HFF-Myc (cell line): ENCODE measurements around the gene SLC35G1.

Experiments used
- DNase-seq: peaks from one replicate; pipeline ENCODE4 v3.0.0-alpha.2; 2011; ENCODE audit warnings: low read depth; ENCODE audit errors: extremely low read depth
- H3K4me3 ChIP-seq: replicated peaks from 2 replicates; pipeline ENCODE4 v1.5.1; 2011; ENCODE audit warnings: low read depth, mild to moderate bottlenecking, control low read depth, low read length
- TF ChIP-seq, protein P1 (sequence below): IDR thresholded peaks from 2 replicates; pipeline ENCODE4 v1.5.1; 2012; ENCODE audit warnings: mild to moderate bottlenecking, low read depth, low read length, control low read depth; ENCODE audit errors: missing control alignments

The SLC35G1 gene

DNA sequence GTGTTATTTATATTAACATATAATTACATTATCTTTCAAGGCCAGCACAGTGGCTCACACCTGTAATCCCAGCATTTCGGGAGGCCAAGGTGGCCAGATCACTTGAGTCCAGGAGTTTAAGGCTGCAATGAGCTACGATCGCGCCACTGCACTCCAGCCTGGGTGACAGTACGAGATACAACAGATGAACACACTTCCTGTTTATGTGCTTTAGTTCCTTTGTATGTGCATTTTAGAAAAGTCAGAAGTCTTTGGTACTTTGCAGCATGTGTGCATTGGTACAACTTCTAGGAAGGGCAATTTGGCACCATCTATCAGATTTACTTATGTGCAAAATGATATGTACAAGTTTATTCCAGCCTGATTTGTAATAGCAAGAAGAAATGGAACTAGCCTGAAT, 13.3 kb downstream of the SLC35G1 start:
- H3K4me3 ChIP-seq = no peak overlapping the region
- DNase-seq = no peak
- TF ChIP-seq, protein P1, sequence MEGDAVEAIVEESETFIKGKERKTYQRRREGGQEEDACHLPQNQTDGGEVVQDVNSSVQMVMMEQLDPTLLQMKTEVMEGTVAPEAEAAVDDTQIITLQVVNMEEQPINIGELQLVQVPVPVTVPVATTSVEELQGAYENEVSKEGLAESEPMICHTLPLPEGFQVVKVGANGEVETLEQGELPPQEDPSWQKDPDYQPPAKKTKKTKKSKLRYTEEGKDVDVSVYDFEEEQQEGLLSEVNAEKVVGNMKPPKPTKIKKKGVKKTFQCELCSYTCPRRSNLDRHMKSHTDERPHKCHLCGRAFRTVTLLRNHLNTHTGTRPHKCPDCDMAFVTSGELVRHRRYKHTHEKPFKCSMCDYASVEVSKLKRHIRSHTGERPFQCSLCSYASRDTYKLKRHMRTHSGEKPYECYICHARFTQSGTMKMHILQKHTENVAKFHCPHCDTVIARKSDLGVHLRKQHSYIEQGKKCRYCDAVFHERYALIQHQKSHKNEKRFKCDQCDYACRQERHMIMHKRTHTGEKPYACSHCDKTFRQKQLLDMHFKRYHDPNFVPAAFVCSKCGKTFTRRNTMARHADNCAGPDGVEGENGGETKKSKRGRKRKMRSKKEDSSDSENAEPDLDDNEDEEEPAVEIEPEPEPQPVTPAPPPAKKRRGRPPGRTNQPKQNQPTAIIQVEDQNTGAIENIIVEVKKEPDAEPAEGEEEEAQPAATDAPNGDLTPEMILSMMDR = no peak

GRCh38 chr10:93911866-93912265, 18.1 kb downstream of the SLC35G1 start:
- H3K4me3 ChIP-seq = no peak overlapping the region
- TF ChIP-seq, protein P1 = no peak
- DNase-seq = no peak

DNA sequence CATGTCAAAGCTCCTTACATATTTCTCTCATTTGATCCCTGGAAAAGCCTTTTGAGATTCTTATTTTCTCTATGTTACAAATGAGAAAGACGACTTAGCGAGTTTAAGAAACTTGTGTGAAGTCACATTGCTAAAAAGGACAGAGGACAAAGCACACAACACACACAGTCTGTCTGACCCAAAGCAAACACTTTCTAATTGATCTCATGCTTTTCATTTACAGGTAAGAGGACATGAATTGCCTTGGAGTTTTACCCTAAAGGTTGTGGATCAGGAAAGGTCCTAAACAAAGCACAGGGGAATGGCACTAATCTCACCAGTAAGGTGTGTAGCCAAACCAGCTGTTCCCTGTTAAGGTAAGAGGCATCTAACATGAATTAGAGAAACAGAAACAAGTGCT, 18.7 kb downstream of the SLC35G1 start:
- no peak for DNase-seq
- TF ChIP-seq, protein P1 = no peak
- H3K4me3 ChIP-seq = no peak overlapping the region

DNA sequence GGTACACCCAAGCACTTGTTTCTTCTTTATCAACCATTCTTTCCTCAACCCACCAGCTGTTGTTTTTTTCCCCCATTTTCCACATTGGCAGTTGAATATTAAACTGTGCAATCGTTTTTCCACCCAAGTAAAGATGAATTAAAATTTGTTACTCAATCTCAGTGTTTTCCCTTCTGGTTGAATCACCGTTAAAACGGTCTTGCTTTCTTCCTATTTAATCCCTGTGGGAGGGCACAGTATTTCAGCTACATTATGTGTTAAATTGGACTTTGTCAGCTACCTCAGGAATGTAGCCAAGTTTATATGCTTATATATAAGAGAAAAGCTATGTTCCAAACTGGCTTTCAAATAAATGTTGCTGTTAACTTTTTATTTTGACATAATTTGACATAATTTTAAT, 19.9 kb downstream of the SLC35G1 start:
- TF ChIP-seq, protein P1 = no peak
- DNase-seq = no peak
- H3K4me3 ChIP-seq = no peak overlapping the region

DNA sequence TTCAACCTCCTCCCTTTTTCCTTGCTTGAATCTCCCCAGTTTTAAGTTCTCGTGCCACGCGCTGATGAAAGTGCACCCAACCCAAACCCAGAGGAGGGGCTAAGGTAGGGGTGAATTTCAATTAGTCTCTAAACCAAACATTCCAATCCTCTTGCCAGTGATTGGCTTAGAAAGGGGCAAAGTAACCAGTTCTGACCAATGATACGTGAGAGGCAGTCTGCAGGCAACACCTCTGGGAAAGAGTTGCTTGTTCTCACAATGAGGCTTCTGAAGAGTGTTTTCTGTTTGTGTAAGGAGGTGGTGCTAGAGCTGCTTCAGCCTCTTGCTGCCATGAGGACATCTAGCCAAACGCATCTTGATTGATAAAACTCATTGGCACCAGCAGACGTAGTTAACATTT, 21.8 kb downstream of the SLC35G1 start:
- TF ChIP-seq, protein P1 = no peak
- H3K4me3 ChIP-seq = no peak overlapping the region
- DNase-seq = no peak

DNA sequence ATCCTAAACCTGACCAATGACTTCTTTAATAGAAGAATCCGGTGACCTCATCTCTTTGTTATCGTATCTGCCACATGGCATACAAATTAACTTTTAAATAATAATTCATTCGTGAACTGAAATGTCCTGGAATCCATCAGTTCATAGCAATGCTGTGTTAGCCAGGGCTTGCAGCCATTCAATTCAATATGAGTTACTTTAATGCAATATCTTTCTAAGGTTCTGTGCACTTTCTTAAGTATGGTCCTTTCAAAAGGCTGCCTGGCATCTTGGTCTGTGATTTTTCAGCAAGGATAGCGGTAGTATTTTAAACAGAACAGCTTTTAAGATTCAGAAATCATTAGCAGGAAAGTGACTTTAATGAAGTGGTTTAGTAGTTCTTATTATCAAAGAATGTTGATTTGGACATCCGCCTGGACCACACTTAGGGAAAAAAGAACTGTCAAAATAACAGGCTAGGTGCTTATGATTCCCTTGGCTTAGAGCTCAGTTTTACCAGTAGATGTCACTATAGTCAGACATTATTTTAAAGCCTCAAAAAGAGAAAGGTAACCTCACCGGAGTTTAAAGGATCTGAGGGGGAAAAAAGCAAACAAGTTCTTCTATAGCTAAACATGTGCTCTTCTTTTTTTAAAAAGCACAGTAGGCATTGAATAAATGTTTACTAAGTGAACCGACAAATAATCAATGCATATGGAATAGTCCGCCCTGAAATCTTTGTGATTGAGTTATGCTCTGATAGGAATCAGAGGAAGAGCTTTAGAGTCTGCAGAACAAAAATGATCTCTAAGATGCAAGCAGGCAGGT, 22.7 kb downstream of the SLC35G1 start:
- TF ChIP-seq, protein P1 = peak; percentile 39
- no peak for DNase-seq
- H3K4me3 ChIP-seq = no peak overlapping the region

DNA sequence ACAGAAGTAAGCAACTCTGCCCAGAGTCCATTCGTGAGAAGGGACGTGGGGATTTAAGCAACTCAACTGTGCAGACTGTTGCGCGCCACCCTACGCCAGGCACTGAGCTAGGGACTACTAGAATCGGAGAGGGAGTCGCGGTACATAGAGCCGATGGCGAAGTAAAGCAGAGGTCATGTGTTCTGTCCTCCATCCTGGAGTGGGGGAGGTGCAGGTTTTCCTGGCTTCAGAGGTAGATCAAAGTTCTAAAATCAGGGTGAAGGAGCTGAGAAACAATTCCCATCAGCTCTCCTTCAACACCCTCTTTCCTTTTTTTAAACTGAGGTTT, 23.2 kb downstream of the SLC35G1 start:
- H3K4me3 ChIP-seq = no peak overlapping the region
- no peak for DNase-seq
- TF ChIP-seq, protein P1 = no peak
